ENCODE data around the gene WNT9B.

- TF ChIP-seq TAF1 (IDR thresholded peaks at IDR 0.05; ENCODE audit: low read depth, low read length) (no peak), POLR2A (IDR thresholded peaks at IDR 0.05; ENCODE audit: low read depth, low read length) (no peak)
These were observed 13.9 kb upstream of the WNT9B start for GRCh38 chr17:46837521-46837920.

All from GM12891 (cell line).